Loucy (cell line): ENCODE data around the gene VWF.
A peak's percentile ranks its signal among the peaks of the same experiment; 100 is the strongest.
"Not testable (repeated sequence)": the region's sequence is repeated elsewhere in the genome, so short reads cannot be mapped to it uniquely, and the experiment has no call there.

Experiments
- H2AFZ ChIP-seq: fragments of 200-600 bp; sonication (generic); 2 replicates; pipeline ENCODE4 v1.6.0; 2016; ENCODE audit warnings: antibody characterized with exemption, mild to moderate bottlenecking, low read length, moderate library complexity
- H3F3A ChIP-seq: fragments of 200-600 bp; 2 replicates; pipeline ENCODE4 v1.6.0; 2016; ENCODE audit warnings: antibody characterized with exemption, low read depth, mild to moderate bottlenecking
- H3K27me3 ChIP-seq: fragments of 200-600 bp; sonication (generic); 2 replicates; pipeline ENCODE4 v1.6.1; 2014; ENCODE audit warnings: low read length, mild to moderate bottlenecking; ENCODE audit not compliant: insufficient read depth, poor library complexity, severe bottlenecking
- H3K36me3 ChIP-seq: fragments of 200-600 bp; sonication (generic); 2 replicates; pipeline ENCODE4 v1.6.1; 2016; ENCODE audit warnings: low read length; ENCODE audit not compliant: insufficient read depth
- H3K4me1 ChIP-seq: fragments of 200-600 bp; sonication (generic); 2 replicates; pipeline ENCODE4 v1.5.1; 2014; ENCODE audit warnings: low read length, mild to moderate bottlenecking; ENCODE audit not compliant: insufficient read depth, poor library complexity, severe bottlenecking
- H3K4me2 ChIP-seq: fragments of 200-600 bp; sonication (generic); 2 replicates; pipeline ENCODE4 v1.6.0; 2014; ENCODE audit warnings: antibody characterized with exemption, low read length, low read depth, mild to moderate bottlenecking; ENCODE audit not compliant: poor library complexity, severe bottlenecking
- H3K4me3 ChIP-seq: fragments of 200-600 bp; sonication (generic); 2 replicates; pipeline ENCODE4 v1.5.1; 2014; ENCODE audit warnings: low read length, mild to moderate bottlenecking, mixed read lengths; ENCODE audit not compliant: poor library complexity, severe bottlenecking
- H3K79me2 ChIP-seq: fragments of 200-600 bp; sonication (generic); 2 replicates; pipeline ENCODE4 v1.6.1; 2014; ENCODE audit warnings: low read length; ENCODE audit not compliant: insufficient read depth
- H3K9ac ChIP-seq: fragments of 200-600 bp; sonication (generic); 2 replicates; pipeline ENCODE4 v1.6.0; 2014; ENCODE audit warnings: mild to moderate bottlenecking, low read depth, low read length, moderate library complexity; ENCODE audit not compliant: poor library complexity, severe bottlenecking
- H3K9me2 ChIP-seq: fragments of 200-600 bp; sonication (generic); replicated peaks from 2 replicates; pipeline ENCODE4 v1.6.1; 2016; ENCODE audit warnings: low read depth, low read length, mixed read lengths
- H3K9me3 ChIP-seq: fragments of 200-600 bp; sonication (generic); 2 replicates; pipeline ENCODE4 v1.6.1; 2014; ENCODE audit warnings: mild to moderate bottlenecking, antibody characterized with exemption, low read length, low read depth; ENCODE audit not compliant: insufficient read depth
- H4K20me1 ChIP-seq: fragments of 200-600 bp; sonication (generic); 2 replicates; pipeline ENCODE4 v1.6.0; 2014; ENCODE audit warnings: antibody characterized with exemption, low read length, mild to moderate bottlenecking; ENCODE audit not compliant: insufficient read depth, poor library complexity, severe bottlenecking
- EZH2phosphoT487 ChIP-seq: fragments of 200-600 bp; IDR thresholded peaks from 2 replicates; pipeline ENCODE4 v1.6.1; 2018; ENCODE audit warnings: antibody characterized with exemption, mild to moderate bottlenecking, moderate library complexity, borderline replicate concordance
- TF ChIP-seq, protein P1 (sequence below): fragments of 200-600 bp; sonication (generic); conservative IDR thresholded peaks from 2 replicates; pipeline ENCODE4 v1.5.1; 2014; ENCODE audit warnings: mild to moderate bottlenecking, antibody characterized with exemption, low read length

Gene VWF

DNA sequence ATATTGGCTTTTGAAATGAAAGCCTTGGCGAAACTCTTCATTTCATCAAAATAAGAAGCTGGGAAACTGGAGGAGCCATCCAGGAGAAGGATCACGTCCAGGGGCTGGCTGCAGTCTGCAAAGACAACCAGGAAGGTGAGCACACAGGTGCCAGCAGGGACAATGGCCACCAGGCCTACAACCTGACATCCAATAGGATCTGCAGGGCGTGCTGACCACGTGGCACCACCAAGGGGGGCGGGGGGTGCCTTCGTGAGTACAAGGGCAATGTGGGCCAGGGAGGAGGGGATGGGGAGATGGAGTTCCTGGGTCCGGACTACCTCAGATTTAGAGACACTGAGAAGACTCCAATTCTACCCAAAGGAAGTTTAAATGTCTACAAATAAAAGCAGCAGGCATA, 107.7 kb downstream of the VWF start:
- Histone ChIP-seq H2AFZ (no peak overlapping the region), H3F3A (no peaks in the 10 kb centered on the region), H3K4me2 (no peak overlapping the region), H3K9me3 (no peaks in the 10 kb centered on the region), H3K4me1 (no peaks in the 10 kb centered on the region), H3K36me3 (no peaks in the 10 kb centered on the region), H3K79me2 (no peaks in the 10 kb centered on the region), H3K27me3 (no peaks in the 10 kb centered on the region), H4K20me1 (no peaks in the 10 kb centered on the region), H3K9ac (no peak overlapping the region), H3K9me2 (no peaks in the 10 kb centered on the region), H3K4me3 (no peak overlapping the region)
- TF ChIP-seq EZH2phosphoT487: no peak
- TF ChIP-seq, protein P1, sequence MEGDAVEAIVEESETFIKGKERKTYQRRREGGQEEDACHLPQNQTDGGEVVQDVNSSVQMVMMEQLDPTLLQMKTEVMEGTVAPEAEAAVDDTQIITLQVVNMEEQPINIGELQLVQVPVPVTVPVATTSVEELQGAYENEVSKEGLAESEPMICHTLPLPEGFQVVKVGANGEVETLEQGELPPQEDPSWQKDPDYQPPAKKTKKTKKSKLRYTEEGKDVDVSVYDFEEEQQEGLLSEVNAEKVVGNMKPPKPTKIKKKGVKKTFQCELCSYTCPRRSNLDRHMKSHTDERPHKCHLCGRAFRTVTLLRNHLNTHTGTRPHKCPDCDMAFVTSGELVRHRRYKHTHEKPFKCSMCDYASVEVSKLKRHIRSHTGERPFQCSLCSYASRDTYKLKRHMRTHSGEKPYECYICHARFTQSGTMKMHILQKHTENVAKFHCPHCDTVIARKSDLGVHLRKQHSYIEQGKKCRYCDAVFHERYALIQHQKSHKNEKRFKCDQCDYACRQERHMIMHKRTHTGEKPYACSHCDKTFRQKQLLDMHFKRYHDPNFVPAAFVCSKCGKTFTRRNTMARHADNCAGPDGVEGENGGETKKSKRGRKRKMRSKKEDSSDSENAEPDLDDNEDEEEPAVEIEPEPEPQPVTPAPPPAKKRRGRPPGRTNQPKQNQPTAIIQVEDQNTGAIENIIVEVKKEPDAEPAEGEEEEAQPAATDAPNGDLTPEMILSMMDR: no peak

DNA sequence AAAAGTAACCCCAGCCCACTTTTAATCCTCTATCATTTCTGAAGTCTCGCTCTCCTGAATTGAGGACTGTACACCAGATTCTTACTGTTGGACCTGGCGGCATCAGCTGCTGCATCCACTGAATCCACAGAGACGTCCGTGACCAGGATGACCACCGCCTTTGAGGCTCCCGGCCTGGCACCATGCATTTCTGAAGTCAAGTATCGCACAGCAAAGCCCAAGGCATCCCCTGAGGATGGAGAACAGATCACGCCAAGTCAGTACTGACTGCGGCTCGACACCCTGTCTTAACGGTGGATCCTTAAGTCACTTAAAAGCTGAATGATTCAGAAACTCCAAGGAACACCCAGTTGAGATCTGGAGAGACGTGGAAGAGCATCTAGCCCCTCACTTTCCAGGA, 108.5 kb downstream of the VWF start:
- not testable (repeated sequence) for H3K4me2 ChIP-seq, H3K4me3 ChIP-seq, H3K4me1 ChIP-seq, H3F3A ChIP-seq, H3K9me2 ChIP-seq, H3K79me2 ChIP-seq, H3K27me3 ChIP-seq, H3K9ac ChIP-seq, H3K36me3 ChIP-seq, H4K20me1 ChIP-seq, H2AFZ ChIP-seq, H3K9me3 ChIP-seq

DNA sequence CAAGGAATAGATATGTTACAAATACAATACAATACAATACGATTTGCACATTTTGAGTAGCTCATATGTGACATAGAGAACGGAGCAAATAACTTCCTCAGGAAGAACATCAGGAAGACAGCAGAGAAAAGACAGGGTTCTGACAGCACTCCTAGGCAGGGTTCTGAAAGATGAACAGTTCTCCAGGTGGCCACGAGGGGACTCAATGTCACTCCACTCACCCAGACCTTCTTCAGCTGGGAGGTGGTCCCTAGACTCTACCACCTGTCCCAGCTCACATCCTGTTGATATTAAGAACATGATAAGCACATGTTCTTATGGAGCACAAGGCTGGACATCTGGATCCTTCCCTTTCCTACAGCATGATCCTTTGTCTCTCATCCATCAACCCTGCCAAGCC, 109.2 kb downstream of the VWF start:
- TF ChIP-seq, protein P1: peak; percentile 19; the same call in 1 of the 2 replicates
- H3K9me2 ChIP-seq, H3K27me3 ChIP-seq, H3K36me3 ChIP-seq, H2AFZ ChIP-seq, H3K4me1 ChIP-seq, H3K4me3 ChIP-seq, H4K20me1 ChIP-seq, H3K9ac ChIP-seq, H3K4me2 ChIP-seq, H3F3A ChIP-seq, H3K9me3 ChIP-seq, H3K79me2 ChIP-seq: not testable (repeated sequence)

DNA sequence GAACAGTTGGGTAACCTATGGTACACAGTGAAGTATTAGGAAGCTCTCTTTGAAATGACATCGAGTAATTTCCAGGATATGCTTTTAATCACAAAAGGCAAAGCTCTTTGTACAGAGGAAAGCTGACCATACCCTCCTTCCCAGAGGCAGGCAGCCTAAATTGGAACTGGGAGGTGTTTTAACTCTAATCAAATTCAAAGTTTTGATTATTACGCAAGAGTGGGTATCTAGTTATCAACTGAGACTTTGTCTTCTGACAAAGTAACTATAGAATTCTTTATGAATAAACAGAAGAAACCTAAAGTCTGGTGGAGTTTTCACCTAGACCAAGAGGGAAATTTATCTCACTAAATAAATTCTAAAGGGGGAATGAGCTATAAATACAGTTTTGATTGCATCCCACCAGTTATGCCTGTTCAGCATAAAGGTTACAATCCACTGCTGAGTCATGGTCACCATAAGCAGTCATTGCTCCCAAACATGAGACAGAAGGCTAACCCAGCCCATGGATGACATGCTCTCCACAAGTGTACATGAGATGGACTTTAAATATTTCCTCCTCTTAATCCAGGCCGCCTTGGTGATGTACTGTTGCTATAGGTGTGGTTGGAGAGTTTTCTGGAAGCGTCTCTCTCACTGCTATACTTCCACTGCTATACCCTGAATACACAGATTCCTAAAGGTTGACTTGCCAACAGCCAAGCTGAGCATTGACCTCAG, 113.7 kb downstream of the VWF start:
- H3K79me2 ChIP-seq, H3K9ac ChIP-seq, H2AFZ ChIP-seq: not testable (repeated sequence)

More for the DNA sequence above, 113.7 kb downstream of the VWF start:
- H3K36me3 ChIP-seq, H3K4me3 ChIP-seq, H3K4me2 ChIP-seq, H3K27me3 ChIP-seq, H3F3A ChIP-seq, H4K20me1 ChIP-seq, H3K9me2 ChIP-seq, H3K4me1 ChIP-seq, H3K9me3 ChIP-seq: not testable (repeated sequence)
